IMR-90 (cell line): ENCODE data around the gene NEUROG1. TPM values are rescaled to one million over a fixed set of nuclear protein-coding genes. Genes with fewer than 3 reads are reported as not detected.

Source experiments
- ATAC-seq: fragments of 200-7000 bp; cut with Tn5 transposase; 2 replicates; pipeline ENCODE4 v1.9.1; 2020; ENCODE audit warnings: low read depth, mild to moderate bottlenecking, moderate library complexity
- BruUV-seq: library from RNA; stranded (reverse); fragments of 400-500 nt; replicated peaks from 2 replicates; lab custom pipeline; 2021; lab: Mats Ljungman, UMichigan
- CTCF ChIA-PET: fragments of 300-600 bp; formaldehyde crosslinking; extraction: SDS; loops from one replicate; lab custom pipeline; 2021; ENCODE audit warnings: antibody characterized with exemption; lab: Yijun Ruan, JAX
- POLR2A ChIA-PET: fragments of 300-600 bp; sonication (Branson Sonifier 250); formaldehyde crosslinking; loops from one replicate; lab custom pipeline; 2022; ENCODE audit warnings: antibody characterized with exemption; ENCODE audit not compliant: unreplicated experiment; lab: Charles Lee
- DNase-seq: peaks from one replicate; pipeline ENCODE4 v3.0.0; 2013
- H2AFZ ChIP-seq: replicated peaks from 2 replicates; pipeline ENCODE3; 2013; ENCODE audit warnings: low read length, mild to moderate bottlenecking; ENCODE audit not compliant: poor library complexity
- H2AK5ac ChIP-seq: 2 replicates; pipeline ENCODE4 v1.6.1; 2013; ENCODE audit warnings: low read depth, low read length, inconsistent platforms
- H2AK9ac ChIP-seq: replicated peaks from 2 replicates; pipeline ENCODE3; 2013; ENCODE audit warnings: mild to moderate bottlenecking, low read depth, low read length, moderate library complexity; ENCODE audit not compliant: poor library complexity
- H2BK120ac ChIP-seq: 2 replicates; pipeline ENCODE4 v1.6.1; 2013; ENCODE audit warnings: low read depth, low read length, inconsistent platforms
- H2BK15ac ChIP-seq: 3 replicates; pipeline ENCODE4 v1.6.1; 2013; ENCODE audit warnings: low read depth, low read length, inconsistent platforms
- H2BK20ac ChIP-seq: 2 replicates; pipeline ENCODE4 v1.6.1; 2013; ENCODE audit warnings: low read depth, mild to moderate bottlenecking, inconsistent platforms, low read length, moderate library complexity
- H2BK5ac ChIP-seq: 2 replicates; pipeline ENCODE4 v1.6.1; 2013; ENCODE audit warnings: mild to moderate bottlenecking, low read depth, low read length, inconsistent platforms; ENCODE audit not compliant: poor library complexity, severe bottlenecking
- H3K14ac ChIP-seq: replicated peaks from 2 replicates; pipeline ENCODE4 v1.6.1; 2013; ENCODE audit warnings: low read depth, low read length, inconsistent platforms
- H3K18ac ChIP-seq: 2 replicates; pipeline ENCODE4 v1.6.1; 2013; ENCODE audit warnings: low read depth, low read length, control low read depth
- H3K23ac ChIP-seq: 2 replicates; pipeline ENCODE4 v1.6.1; 2013; ENCODE audit warnings: low read depth, low read length, inconsistent platforms
- H3K27ac ChIP-seq: 2 replicates; pipeline ENCODE4 v1.5.1; 2013; ENCODE audit warnings: mild to moderate bottlenecking, control low read depth, low read length; ENCODE audit not compliant: insufficient read depth
- H3K27me3 ChIP-seq: 2 replicates; pipeline ENCODE4 v1.6.1; 2013; ENCODE audit warnings: low read length; ENCODE audit not compliant: control insufficient read depth, insufficient read depth
- H3K36me3 ChIP-seq: 2 replicates; pipeline ENCODE4 v1.6.1; 2013; ENCODE audit warnings: low read length, mixed read lengths; ENCODE audit not compliant: control insufficient read depth, insufficient read depth
- H3K4ac ChIP-seq: 2 replicates; pipeline ENCODE4 v1.6.1; 2013; ENCODE audit warnings: low read depth, low read length, inconsistent platforms
- H3K4me1 ChIP-seq: 2 replicates; pipeline ENCODE4 v1.6.1; 2013; ENCODE audit warnings: low read length, mixed read lengths; ENCODE audit not compliant: control insufficient read depth, insufficient read depth
- H3K4me2 ChIP-seq: 2 replicates; pipeline ENCODE4 v1.6.1; 2013; ENCODE audit warnings: low read depth, mild to moderate bottlenecking, control low read depth, low read length, moderate library complexity
- H3K4me3 ChIP-seq: 2 replicates; pipeline ENCODE4 v1.5.1; 2013; ENCODE audit warnings: low read depth, mild to moderate bottlenecking, control low read depth, low read length, moderate library complexity; ENCODE audit not compliant: insufficient read depth
- H3K56ac ChIP-seq: 2 replicates; pipeline ENCODE4 v1.6.1; 2013; ENCODE audit warnings: low read length, inconsistent platforms; ENCODE audit not compliant: insufficient read depth; ENCODE audit errors: extremely low read depth
- H3K79me1 ChIP-seq, 2 experiments: 2 replicates each; pipeline ENCODE4 v1.6.1; 2013; ENCODE audit warnings: low read length in 2 of 2, inconsistent platforms in 1 of 2, low read depth in 1 of 2
- H3K9ac ChIP-seq: 2 replicates; pipeline ENCODE4 v1.6.1; 2013; ENCODE audit warnings: low read depth, low read length, control low read depth
- H3K9me1 ChIP-seq: 2 replicates; pipeline ENCODE4 v1.6.1; 2013; ENCODE audit warnings: low read length, inconsistent platforms; ENCODE audit not compliant: insufficient read depth
- H3K9me3 ChIP-seq: 2 replicates; pipeline ENCODE4 v1.6.1; 2013; ENCODE audit warnings: low read length; ENCODE audit not compliant: control insufficient read depth, insufficient read depth
- H4K20me1 ChIP-seq: 2 replicates; pipeline ENCODE4 v1.6.1; 2013; ENCODE audit warnings: low read length, inconsistent platforms; ENCODE audit not compliant: insufficient read depth
- H4K5ac ChIP-seq: 2 replicates; pipeline ENCODE4 v1.6.1; 2013; ENCODE audit warnings: mild to moderate bottlenecking, low read depth, low read length, control low read depth
- H4K8ac ChIP-seq, 2 experiments: 2 replicates each; pipeline ENCODE4 v1.6.1; 2013; ENCODE audit warnings: low read depth in 2 of 2, low read length in 2 of 2, control low read depth in 1 of 2, inconsistent platforms in 1 of 2
- H4K91ac ChIP-seq: 2 replicates; pipeline ENCODE4 v1.6.1; 2013; ENCODE audit warnings: low read depth, low read length, inconsistent platforms; ENCODE audit not compliant: insufficient read depth
- BHLHE40 ChIP-seq: fragments of 150-350 bp; IDR thresholded peaks from 2 replicates; pipeline ENCODE4 v1.6.1; 2016; ENCODE audit warnings: mild to moderate bottlenecking, low read depth, low read length
- CEBPB ChIP-seq: IDR thresholded peaks from 2 replicates; pipeline ENCODE4 v1.6.1; 2012; ENCODE audit warnings: low read depth, low read length, improper control_type of control experiment
- CHD1 ChIP-seq: IDR thresholded peaks from 2 replicates; pipeline ENCODE4 v1.6.1; 2012; ENCODE audit warnings: low read depth, low read length, improper control_type of control experiment
- CTCF ChIP-seq: conservative IDR thresholded peaks from 2 replicates; pipeline ENCODE4 v1.5.1; 2012; ENCODE audit warnings: mild to moderate bottlenecking, low read depth, low read length, improper control_type of control experiment
- FOS ChIP-seq: fragments of 150-350 bp; IDR thresholded peaks from 2 replicates; pipeline ENCODE4 v1.6.1; 2016; ENCODE audit warnings: low read depth, low read length
- MAFK ChIP-seq: IDR thresholded peaks from 2 replicates; pipeline ENCODE4 v1.6.1; 2012; ENCODE audit warnings: low read depth, low read length, improper control_type of control experiment
- MAZ ChIP-seq: IDR thresholded peaks from 2 replicates; pipeline ENCODE4 v1.6.1; 2012; ENCODE audit warnings: low read depth, mild to moderate bottlenecking, low read length, improper control_type of control experiment, moderate library complexity, borderline replicate concordance
- MXI1 ChIP-seq: IDR thresholded peaks from 2 replicates; pipeline ENCODE4 v1.6.1; 2012; ENCODE audit warnings: low read depth, mild to moderate bottlenecking, low read length, moderate library complexity, borderline replicate concordance
- NFE2L2 ChIP-seq: fragments of 150-350 bp; IDR thresholded peaks from 2 replicates; pipeline ENCODE4 v1.6.1; 2016; ENCODE audit warnings: low read depth, mild to moderate bottlenecking, low read length
- POLR2A ChIP-seq: IDR thresholded peaks from 2 replicates; pipeline ENCODE4 v1.6.1; 2012; ENCODE audit warnings: mild to moderate bottlenecking, low read depth, low read length
- RAD21 ChIP-seq: IDR thresholded peaks from 2 replicates; pipeline ENCODE4 v1.6.1; 2012; ENCODE audit warnings: low read length, improper control_type of control experiment
- RCOR1 ChIP-seq: IDR thresholded peaks from 2 replicates; pipeline ENCODE4 v1.6.1; 2012; ENCODE audit warnings: mild to moderate bottlenecking, low read length, improper control_type of control experiment; ENCODE audit not compliant: insufficient replicate concordance
- RFX5 ChIP-seq: IDR thresholded peaks from 2 replicates; pipeline ENCODE4 v1.8.0; 2012; ENCODE audit warnings: low read depth, mild to moderate bottlenecking, low read length, moderate library complexity
- SMC3 ChIP-seq: fragments of 150-350 bp; IDR thresholded peaks from 2 replicates; pipeline ENCODE4 v1.6.1; 2016; ENCODE audit warnings: low read depth, mild to moderate bottlenecking, antibody characterized with exemption, low read length, moderate library complexity
- WGBS, 2 experiments: methylation state at CpG; one replicate each; pipeline versions ENCODE4 v1.1.5 to v1.1.7; 2013; ENCODE audit warnings: missing lambda C conversion rate in 2 of 2; ENCODE audit not compliant: insufficient read length in 1 of 2; ENCODE audit errors: extremely low coverage in 2 of 2; 5-methylcytosine and 5-hydroxymethylcytosine counted together
- dilution Hi-C: fragments of 300-500 bp; cut with HindIII; formaldehyde crosslinking; loops from one replicate; pipeline ENCODE4 v1.14.3; 2018; ENCODE audit warnings: low sequenced_read_pairs; ENCODE audit not compliant: unreplicated experiment
- in situ Hi-C: fragments of 300-500 bp; cut with MboI; formaldehyde crosslinking; loops from 3 replicates; pipeline ENCODE4 v1.14.3; 2019; ENCODE audit warnings: low sequenced_read_pairs, inconsistent platforms, mixed read lengths
- intact Hi-C: fragments of 100-400 bp; cut with micrococcal nuclease; formaldehyde crosslinking; loops from 2 replicates; pipeline ENCODE4 v1.10.0; 2022
- polyA plus RNA-seq, 3 experiments: library from polyadenylated mRNA; depleted of rRNA; stranded (reverse); fragments of >200 nt; gene quantifications; 2 replicates each; pipeline ENCODE4 v1.2.3, GENCODE V29; 2012; ENCODE audit warnings: low replicate concordance in 1 of 3
- total RNA-seq: library from RNA; depleted of rRNA; stranded (reverse); fragments of >200 nt; gene quantifications from 2 replicates; pipeline ENCODE4 v1.2.3, GENCODE V29; 2012
- TF ChIP-seq, protein P1 (sequence below): fragments of 150-350 bp; IDR thresholded peaks from 2 replicates; pipeline ENCODE4 v1.6.1; 2017; ENCODE audit warnings: mild to moderate bottlenecking, antibody characterized with exemption, low read length, low read depth
- TF ChIP-seq, protein P2 (sequence below): fragments of 150-350 bp; IDR thresholded peaks from 2 replicates; pipeline ENCODE4 v1.6.1; 2016; ENCODE audit warnings: low read depth, mild to moderate bottlenecking, low read length, moderate library complexity, borderline replicate concordance

The NEUROG1 gene
- total and polyA plus RNA-seq, 2 of the 4 experiments (the other 2 are of a cell fraction): not detected

DNA sequence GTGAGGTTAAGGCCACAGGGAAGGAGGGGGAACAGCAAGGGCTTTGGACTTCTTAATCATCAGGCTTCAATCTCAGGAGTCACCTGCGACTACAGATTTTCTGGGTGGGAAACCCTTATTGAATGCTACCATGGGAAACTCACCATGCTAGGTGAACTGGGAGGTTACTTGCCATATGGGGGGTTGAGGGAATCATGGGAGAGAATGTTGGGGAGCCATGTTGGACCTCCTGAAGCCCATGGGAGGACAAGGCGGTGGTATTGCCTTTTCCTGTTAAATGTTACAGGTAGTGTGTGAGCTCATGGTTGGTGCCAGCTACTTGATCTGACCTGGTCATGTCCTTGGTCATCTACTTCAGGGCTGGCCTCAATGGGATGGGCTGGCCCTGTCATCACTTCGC, 31.4 kb downstream of the NEUROG1 start:
- intact Hi-C loops: no loop called here
- POLR2A ChIA-PET: no interaction called here
- 80% methylated on average over 1 of the region's 3 CpGs; no CpG with 5 or more reads in 1 of the 2 experiments for WGBS, 2 experiments
- CTCF ChIA-PET: no interaction called here
- H3K4ac ChIP-seq: no peak overlapping the region
- TF ChIP-seq SMC3: no peak
- no peak for TF ChIP-seq NFE2L2
- TF ChIP-seq MAFK: no peak
- TF ChIP-seq RAD21: no peak
- TF ChIP-seq CEBPB: no peak
- no peak for TF ChIP-seq CHD1
- TF ChIP-seq FOS: no peak
- TF ChIP-seq RCOR1: no peak
- TF ChIP-seq MAZ: no peak
- TF ChIP-seq POLR2A: no peak
- TF ChIP-seq RFX5: no peak
- TF ChIP-seq BHLHE40: no peak
- TF ChIP-seq, protein P1, sequence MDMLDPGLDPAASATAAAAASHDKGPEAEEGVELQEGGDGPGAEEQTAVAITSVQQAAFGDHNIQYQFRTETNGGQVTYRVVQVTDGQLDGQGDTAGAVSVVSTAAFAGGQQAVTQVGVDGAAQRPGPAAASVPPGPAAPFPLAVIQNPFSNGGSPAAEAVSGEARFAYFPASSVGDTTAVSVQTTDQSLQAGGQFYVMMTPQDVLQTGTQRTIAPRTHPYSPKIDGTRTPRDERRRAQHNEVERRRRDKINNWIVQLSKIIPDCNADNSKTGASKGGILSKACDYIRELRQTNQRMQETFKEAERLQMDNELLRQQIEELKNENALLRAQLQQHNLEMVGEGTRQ: no peak
- TF ChIP-seq CTCF: no peak
- no peak for TF ChIP-seq MXI1
- TF ChIP-seq, protein P2, sequence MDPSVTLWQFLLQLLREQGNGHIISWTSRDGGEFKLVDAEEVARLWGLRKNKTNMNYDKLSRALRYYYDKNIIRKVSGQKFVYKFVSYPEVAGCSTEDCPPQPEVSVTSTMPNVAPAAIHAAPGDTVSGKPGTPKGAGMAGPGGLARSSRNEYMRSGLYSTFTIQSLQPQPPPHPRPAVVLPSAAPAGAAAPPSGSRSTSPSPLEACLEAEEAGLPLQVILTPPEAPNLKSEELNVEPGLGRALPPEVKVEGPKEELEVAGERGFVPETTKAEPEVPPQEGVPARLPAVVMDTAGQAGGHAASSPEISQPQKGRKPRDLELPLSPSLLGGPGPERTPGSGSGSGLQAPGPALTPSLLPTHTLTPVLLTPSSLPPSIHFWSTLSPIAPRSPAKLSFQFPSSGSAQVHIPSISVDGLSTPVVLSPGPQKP: no peak
- no peak overlapping the region for H3K4me2 ChIP-seq
- no peaks in the 10 kb centered on the region for H3K9me1 ChIP-seq
- H2BK5ac ChIP-seq: no peak overlapping the region
- in situ Hi-C loops: no loop called here
- H2AFZ ChIP-seq: no peak overlapping the region
- H3K14ac ChIP-seq: no peak overlapping the region
- dilution Hi-C loops: no loop called here
- no peak overlapping the region for H2BK120ac ChIP-seq
- H3K18ac ChIP-seq: no peak overlapping the region
- no peak overlapping the region for H4K8ac ChIP-seq
- no peak overlapping the region for H3K4me3 ChIP-seq
- no peaks in the 10 kb centered on the region for H4K20me1 ChIP-seq
- H3K36me3 ChIP-seq: no peaks in the 10 kb centered on the region
- no peak overlapping the region for H2BK20ac ChIP-seq
- no peak overlapping the region for H2AK9ac ChIP-seq
- no peak overlapping the region for H3K9ac ChIP-seq
- peaks cover 49% of the 10 kb centered on the region for H3K27me3 ChIP-seq
- no peak overlapping the region for H4K5ac ChIP-seq
- no peak overlapping the region for H2AK5ac ChIP-seq
- H3K27ac ChIP-seq: no peak overlapping the region
- no peak for ATAC-seq
- no peak overlapping the region for H4K91ac ChIP-seq
- H3K56ac ChIP-seq: no peak overlapping the region
- H3K4me1 ChIP-seq: no peaks in the 10 kb centered on the region
- H2BK15ac ChIP-seq: no peak overlapping the region
- no peak overlapping the region for H3K23ac ChIP-seq
- H3K9me3 ChIP-seq: no peaks in the 10 kb centered on the region
- BruUV-seq: no TSS peak
- DNase-seq: no peak
- no peaks in the 10 kb centered on the region for H3K79me1 ChIP-seq
